Karpas-422 (cell line): ENCODE measurements around the gene B3GAT1. TPM values are rescaled to one million over a fixed set of nuclear protein-coding genes. Genes with fewer than 3 reads are reported as not detected.

Source experiments
- DNase-seq: peaks from one replicate; pipeline ENCODE4 v3.0.0-alpha.2; 2015
- H2AFZ ChIP-seq: fragments of 200-600 bp; sonication (generic); 2 replicates; pipeline ENCODE4 v1.6.1; 2014; ENCODE audit warnings: antibody characterized with exemption, low read length, mixed read lengths
- H3K27ac ChIP-seq: fragments of 200-600 bp; sonication (generic); 2 replicates; pipeline ENCODE4 v1.5.1; 2014; ENCODE audit warnings: mild to moderate bottlenecking, low read length, moderate library complexity
- H3K27me3 ChIP-seq: fragments of 200-600 bp; sonication (generic); 2 replicates; pipeline ENCODE4 v1.6.1; 2014; ENCODE audit warnings: low read length, mixed read lengths
- H3K36me3 ChIP-seq: fragments of 200-600 bp; sonication (generic); 2 replicates; pipeline ENCODE4 v1.6.1; 2014; ENCODE audit warnings: low read length, mixed read lengths; ENCODE audit not compliant: insufficient read depth
- H3K4me1 ChIP-seq: fragments of 200-600 bp; sonication (generic); 2 replicates; pipeline ENCODE4 v1.6.1; 2014; ENCODE audit warnings: mild to moderate bottlenecking, low read length, mixed read lengths
- H3K4me2 ChIP-seq: fragments of 200-600 bp; sonication (generic); 2 replicates; pipeline ENCODE4 v1.6.1; 2014; ENCODE audit warnings: low read length, low read depth, mild to moderate bottlenecking; ENCODE audit not compliant: poor library complexity, severe bottlenecking
- H3K4me3 ChIP-seq: fragments of 200-600 bp; sonication (generic); 2 replicates; pipeline ENCODE4 v1.5.1; 2014; ENCODE audit warnings: mild to moderate bottlenecking, antibody characterized with exemption, low read length, mixed read lengths
- H3K79me2 ChIP-seq: fragments of 200-600 bp; sonication (generic); 2 replicates; pipeline ENCODE4 v1.6.1; 2014; ENCODE audit warnings: mild to moderate bottlenecking, low read length, mixed read lengths
- H3K9ac ChIP-seq: fragments of 200-600 bp; sonication (generic); 2 replicates; pipeline ENCODE4 v1.6.0; 2014; ENCODE audit warnings: low read length
- H3K9me2 ChIP-seq: fragments of 200-600 bp; sonication (generic), shearing (Covaris generic); replicated peaks from 2 replicates; pipeline ENCODE4 v1.6.0; 2014; ENCODE audit warnings: mild to moderate bottlenecking, low read length, moderate library complexity; ENCODE audit not compliant: insufficient read depth
- H3K9me3 ChIP-seq: fragments of 300-700, 200-600 bp; sonication (generic); 2 replicates; pipeline ENCODE4 v1.6.1; 2014; ENCODE audit warnings: low read length, mixed read lengths
- H4K20me1 ChIP-seq: fragments of 200-600 bp; sonication (generic); 2 replicates; pipeline ENCODE4 v1.6.1; 2014; ENCODE audit warnings: mild to moderate bottlenecking, antibody characterized with exemption, low read length, low read depth; ENCODE audit not compliant: insufficient read depth
- total RNA-seq: library from RNA; depleted of rRNA; stranded (reverse); fragments of >200 nt; shearing (Covaris generic); gene quantifications from 2 replicates; pipeline ENCODE4 v1.2.3, GENCODE V29; 2014; ENCODE audit warnings: low replicate concordance

The B3GAT1 gene
- total RNA-seq, 1 experiment from 2014 or later, result not detected

DNA sequence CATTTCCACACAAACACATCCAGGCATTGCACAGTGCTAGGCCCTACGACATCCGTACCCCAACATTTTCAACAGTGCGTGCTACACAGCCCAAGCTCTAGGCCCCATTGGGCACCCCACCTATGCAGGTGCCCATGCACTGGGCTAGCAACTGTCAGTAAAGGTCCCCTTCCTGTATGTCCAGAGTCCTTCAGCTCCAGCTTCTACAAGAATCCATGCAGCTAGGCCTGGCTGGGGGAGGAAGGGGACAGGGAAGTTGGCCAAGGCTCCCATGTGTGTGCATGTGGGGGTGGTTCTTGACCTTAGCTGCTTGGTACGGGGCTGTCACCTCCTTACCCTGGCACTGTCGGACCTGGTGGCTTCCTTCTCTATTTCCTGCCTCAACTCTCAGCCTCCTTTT is 1.3 kb downstream of the B3GAT1 start:
- Histone ChIP-seq H3K36me3 (no peaks in the 10 kb centered on the region), H3K9me3 (no peaks in the 10 kb centered on the region), H4K20me1 (no peaks in the 10 kb centered on the region), H3K4me2 (no peak overlapping the region), H3K4me3 (no peak overlapping the region), H3K9me2 (no peaks in the 10 kb centered on the region), H3K79me2 (no peaks in the 10 kb centered on the region), H2AFZ (no peak overlapping the region), H3K9ac (no peak overlapping the region), H3K27ac (no peak overlapping the region), H3K27me3 (no peaks in the 10 kb centered on the region), H3K4me1 (no peaks in the 10 kb centered on the region)
- DNase-seq, result no peak

DNA sequence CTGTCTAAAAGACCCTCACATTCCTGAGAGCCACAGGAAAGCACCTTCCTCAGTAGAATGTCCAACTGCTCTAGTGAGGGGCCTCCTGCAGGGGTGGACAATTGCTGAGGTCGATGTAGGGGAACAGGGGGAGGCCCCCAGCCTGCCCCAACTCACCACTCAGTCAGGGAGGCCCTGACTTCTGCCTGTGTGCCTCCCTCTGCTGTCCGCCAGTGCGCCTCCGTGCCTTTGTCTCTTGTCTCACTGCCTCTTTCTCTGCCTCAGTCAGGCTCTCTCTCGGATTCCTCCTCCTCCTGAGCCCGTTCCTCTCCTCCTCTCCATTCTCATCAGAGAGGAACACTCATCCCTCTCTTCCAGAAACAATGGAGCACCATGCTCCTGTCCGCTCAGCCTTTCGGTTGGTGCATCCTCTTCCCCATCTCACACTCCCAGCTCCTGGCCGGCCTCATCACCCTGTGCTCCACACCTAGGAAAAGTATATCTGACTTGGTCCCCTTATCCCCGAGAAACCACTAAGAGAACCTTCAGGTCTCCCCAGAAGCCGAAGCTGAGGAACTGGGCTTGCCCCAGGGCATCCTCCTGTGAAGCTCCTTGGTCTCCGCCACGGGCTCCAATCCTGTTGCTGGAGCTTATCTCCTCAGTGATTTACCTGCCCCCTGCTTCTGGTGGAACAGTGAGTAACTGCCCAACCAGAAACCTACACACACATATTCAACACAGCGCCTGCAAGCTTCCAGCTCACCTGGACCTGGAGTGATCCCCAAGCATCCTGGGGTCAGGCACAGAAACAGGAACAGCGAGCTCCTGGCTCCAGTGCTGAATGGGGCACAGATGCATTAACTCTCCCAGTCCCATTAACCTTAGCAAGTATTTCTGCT is 2.3 kb downstream of the B3GAT1 start:
- H3K9ac ChIP-seq, result no peak overlapping the region
- H3K27ac ChIP-seq, result no peak overlapping the region
- H3K27me3 ChIP-seq, result no peaks in the 10 kb centered on the region
- H3K4me2 ChIP-seq, result no peak overlapping the region
- H2AFZ ChIP-seq, result no peak overlapping the region
- no peaks in the 10 kb centered on the region for H3K9me2 ChIP-seq
- H4K20me1 ChIP-seq, result no peaks in the 10 kb centered on the region
- no peaks in the 10 kb centered on the region for H3K79me2 ChIP-seq
- no peak for DNase-seq
- no peaks in the 10 kb centered on the region for H3K36me3 ChIP-seq
- no peaks in the 10 kb centered on the region for H3K9me3 ChIP-seq
- H3K4me1 ChIP-seq, result no peaks in the 10 kb centered on the region
- no peak overlapping the region for H3K4me3 ChIP-seq

DNA sequence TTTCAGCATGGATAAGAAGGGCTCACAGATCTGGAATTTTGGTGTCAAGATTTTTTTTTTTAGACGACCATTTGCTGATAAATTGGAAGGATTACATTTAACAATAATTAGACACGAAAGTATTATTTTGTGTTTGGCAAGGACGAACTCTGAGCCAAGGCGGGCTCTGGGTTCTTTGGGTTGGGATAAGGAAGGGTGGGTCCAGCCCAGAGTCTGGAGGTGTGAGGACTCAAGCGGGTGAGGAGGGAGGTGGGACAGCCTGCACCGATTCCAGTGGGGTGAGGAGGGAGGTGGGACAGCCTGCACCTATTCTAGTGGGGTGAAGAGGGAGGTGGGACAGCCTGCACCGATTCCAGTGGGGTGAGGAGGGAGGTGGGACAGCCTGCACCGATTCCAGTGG is 4.1 kb downstream of the B3GAT1 start:
- no peak for DNase-seq
- H3K4me3 ChIP-seq, result no peak overlapping the region
- no peaks in the 10 kb centered on the region for H3K9me3 ChIP-seq
- no peak overlapping the region for H3K27ac ChIP-seq
- no peaks in the 10 kb centered on the region for H3K36me3 ChIP-seq
- no peak overlapping the region for H3K4me2 ChIP-seq
- no peaks in the 10 kb centered on the region for H4K20me1 ChIP-seq
- H3K9me2 ChIP-seq, result no peaks in the 10 kb centered on the region
- H3K27me3 ChIP-seq, result no peaks in the 10 kb centered on the region
- no peak overlapping the region for H2AFZ ChIP-seq
- H3K9ac ChIP-seq, result no peak overlapping the region
- H3K79me2 ChIP-seq, result no peaks in the 10 kb centered on the region
- no peaks in the 10 kb centered on the region for H3K4me1 ChIP-seq

DNA sequence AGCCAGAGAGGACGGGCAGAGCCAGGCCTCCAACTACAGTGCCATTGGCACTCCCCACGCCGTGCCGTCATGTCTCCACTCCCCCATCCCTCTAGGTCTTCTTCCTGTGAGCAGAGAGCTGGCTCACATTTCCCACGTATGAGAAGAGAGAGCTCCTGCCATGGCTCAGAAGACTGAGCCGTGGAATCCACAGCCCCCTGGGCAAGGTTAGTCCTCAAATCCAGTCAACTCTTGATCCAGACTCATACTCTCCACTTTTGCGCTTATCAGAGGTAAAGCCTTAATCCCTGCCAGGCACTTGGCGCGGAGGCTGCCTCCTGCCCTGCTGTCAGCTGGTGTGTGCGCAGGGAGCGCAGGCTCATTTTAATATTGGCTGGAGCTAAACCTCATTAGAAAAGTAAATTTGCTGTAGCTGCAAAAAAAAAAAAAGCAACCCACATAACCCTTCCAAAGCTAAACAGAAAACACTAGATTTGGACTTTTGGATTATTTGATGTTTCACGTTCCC is 4.7 kb downstream of the B3GAT1 start:
- Histone ChIP-seq H4K20me1 (no peaks in the 10 kb centered on the region), H3K4me3 (no peak overlapping the region), H3K27me3 (no peaks in the 10 kb centered on the region), H3K9ac (no peak overlapping the region), H3K27ac (no peak overlapping the region), H3K36me3 (no peaks in the 10 kb centered on the region), H2AFZ (no peak overlapping the region), H3K4me2 (no peak overlapping the region), H3K4me1 (no peaks in the 10 kb centered on the region), H3K9me2 (no peaks in the 10 kb centered on the region), H3K79me2 (no peaks in the 10 kb centered on the region), H3K9me3 (no peaks in the 10 kb centered on the region)
- DNase-seq, result no peak

DNA sequence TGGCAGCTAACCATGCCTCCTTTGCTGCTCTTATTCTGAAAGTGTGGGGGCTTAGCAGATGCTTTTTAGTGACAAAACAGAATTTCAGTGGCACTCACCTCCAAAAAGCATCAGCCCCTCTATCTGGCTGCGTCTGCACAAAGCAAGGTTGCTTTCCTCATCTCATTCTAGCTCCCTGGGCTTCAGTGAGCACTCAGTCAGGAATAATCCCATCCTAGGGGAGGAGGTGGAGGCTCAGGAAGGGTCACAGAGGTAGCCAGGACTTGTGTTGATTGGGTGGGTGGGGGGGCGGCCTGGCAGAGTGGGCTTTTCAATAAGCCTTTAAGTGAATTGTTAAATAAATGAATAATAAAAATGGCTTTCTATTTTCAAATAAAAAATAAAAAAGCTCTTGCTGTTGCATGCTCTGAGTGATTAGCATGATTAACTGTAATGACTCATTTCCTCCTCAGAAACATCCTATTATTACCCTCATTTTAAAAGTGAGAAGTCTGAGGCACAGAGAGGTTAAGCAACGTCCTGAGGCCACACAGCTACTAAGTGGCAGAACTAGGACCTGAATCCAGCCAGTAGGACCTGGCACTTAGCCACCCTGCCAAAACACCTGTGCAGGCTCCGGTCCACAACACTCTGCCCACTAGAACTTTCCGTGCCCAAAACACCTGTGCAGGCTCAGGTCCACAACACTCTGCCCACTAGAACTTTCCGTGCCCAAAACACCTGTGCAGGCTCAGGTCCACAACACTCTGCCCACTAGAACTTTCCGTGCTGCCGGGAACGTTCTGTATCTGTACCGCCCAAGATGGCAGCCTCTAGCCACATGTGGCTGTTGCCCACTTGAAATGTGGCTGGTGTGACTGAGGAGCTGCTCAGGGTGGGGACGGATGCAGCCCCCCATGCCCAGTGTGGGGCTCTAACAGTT is 5.5 kb downstream of the B3GAT1 start:
- Histone ChIP-seq H3K4me2 (no peak overlapping the region), H3K9ac (no peak overlapping the region), H3K9me3 (no peaks in the 10 kb centered on the region), H2AFZ (no peak overlapping the region), H3K27ac (no peak overlapping the region), H3K4me1 (no peaks in the 10 kb centered on the region), H3K79me2 (no peaks in the 10 kb centered on the region), H3K36me3 (no peaks in the 10 kb centered on the region), H3K9me2 (no peaks in the 10 kb centered on the region), H3K4me3 (no peak overlapping the region), H3K27me3 (no peaks in the 10 kb centered on the region), H4K20me1 (no peaks in the 10 kb centered on the region)
- no peak for DNase-seq

DNA sequence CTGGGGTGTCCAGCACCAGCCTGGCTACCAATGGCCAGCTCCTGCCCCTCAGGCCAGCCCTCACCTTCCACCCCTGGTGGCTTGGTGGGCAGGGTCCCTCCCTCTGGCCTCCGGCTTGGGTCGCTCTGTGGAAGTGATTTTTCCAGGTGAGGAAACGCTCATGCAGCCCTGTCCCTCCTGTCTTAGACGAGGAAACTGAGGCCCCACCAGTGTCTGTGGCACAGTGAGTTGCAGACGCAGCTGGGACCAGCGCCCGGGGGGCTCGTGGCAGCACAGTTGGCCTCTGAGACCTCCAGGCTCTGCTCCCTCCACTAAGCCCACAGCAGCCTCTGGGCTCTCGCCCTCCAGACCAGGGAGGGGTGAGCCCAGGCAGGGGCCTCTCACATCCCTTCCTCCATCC is 6.2 kb downstream of the B3GAT1 start:
- no peak overlapping the region for H3K27ac ChIP-seq
- no peaks in the 10 kb centered on the region for H3K27me3 ChIP-seq
- no peaks in the 10 kb centered on the region for H3K9me2 ChIP-seq

DNA sequence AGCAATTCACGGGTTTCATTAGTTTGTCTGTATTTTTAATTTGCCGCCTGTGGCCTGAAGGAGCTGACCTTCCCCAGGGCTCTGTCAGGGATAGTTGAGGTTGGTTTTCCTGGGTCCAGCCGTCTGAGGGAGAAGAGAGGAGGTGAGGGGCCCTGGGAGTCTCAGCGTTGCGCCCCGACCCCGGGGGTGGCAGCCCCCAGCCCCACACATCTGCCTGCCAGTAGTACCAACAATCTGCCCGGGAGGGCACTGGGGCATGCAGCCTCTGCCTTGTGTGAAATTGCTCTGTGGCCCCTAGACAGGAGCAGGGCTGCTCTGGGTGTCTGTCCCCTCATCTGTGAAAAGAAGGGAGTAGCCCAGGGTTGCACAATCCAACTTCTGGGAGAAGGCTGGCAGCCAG is 6.6 kb downstream of the B3GAT1 start:
- Histone ChIP-seq H3K9me2 (no peaks in the 10 kb centered on the region), H3K4me3 (no peak overlapping the region), H3K4me1 (no peaks in the 10 kb centered on the region), H3K9ac (no peak overlapping the region), H4K20me1 (no peaks in the 10 kb centered on the region), H3K36me3 (no peaks in the 10 kb centered on the region), H3K27ac (no peak overlapping the region), H3K79me2 (no peaks in the 10 kb centered on the region), H3K27me3 (no peaks in the 10 kb centered on the region), H3K9me3 (no peaks in the 10 kb centered on the region), H3K4me2 (no peak overlapping the region), H2AFZ (no peak overlapping the region)
- no peak for DNase-seq

More for the DNA sequence above, 6.2 kb downstream of the B3GAT1 start:
- Histone ChIP-seq H3K4me2 (no peak overlapping the region), H3K4me3 (no peak overlapping the region), H3K4me1 (no peaks in the 10 kb centered on the region), H4K20me1 (no peaks in the 10 kb centered on the region), H3K79me2 (no peaks in the 10 kb centered on the region), H3K9ac (no peak overlapping the region), H3K9me3 (no peaks in the 10 kb centered on the region), H3K36me3 (no peaks in the 10 kb centered on the region), H2AFZ (no peak overlapping the region)
- DNase-seq, result no peak
